Tibial nerve (tissue), 4 donors: ENCODE data around the gene ING4.

Experiments used
- EP300 ChIP-seq, 2 donors: sonication (generic); formaldehyde crosslinking; IDR thresholded peaks; one replicate each; pipeline ENCODE4 v1.6.1; 2017; ENCODE audit warnings: antibody characterized with exemption in 2 of 2, mild to moderate bottlenecking in 1 of 2
- POLR2A ChIP-seq, 2 donors: fragments of 450-650 bp; IDR thresholded peaks; one replicate each; pipeline ENCODE4 v1.6.1; 2017; ENCODE audit warnings: antibody characterized with exemption in 2 of 2, mild to moderate bottlenecking in 2 of 2, moderate library complexity in 2 of 2
- TF ChIP-seq, protein P1 (sequence below), 5 experiments: fragments of 200-600 bp in 3 of 5; fragments of 450-650 bp in 2 of 5; sonication (generic) in 3 of 5; IDR thresholded peaks; one replicate each; pipeline ENCODE4 v1.5.1; 2016 to 2019; ENCODE audit warnings: antibody characterized with exemption in 5 of 5, mild to moderate bottlenecking in 3 of 5, moderate library complexity in 2 of 5

DNA sequence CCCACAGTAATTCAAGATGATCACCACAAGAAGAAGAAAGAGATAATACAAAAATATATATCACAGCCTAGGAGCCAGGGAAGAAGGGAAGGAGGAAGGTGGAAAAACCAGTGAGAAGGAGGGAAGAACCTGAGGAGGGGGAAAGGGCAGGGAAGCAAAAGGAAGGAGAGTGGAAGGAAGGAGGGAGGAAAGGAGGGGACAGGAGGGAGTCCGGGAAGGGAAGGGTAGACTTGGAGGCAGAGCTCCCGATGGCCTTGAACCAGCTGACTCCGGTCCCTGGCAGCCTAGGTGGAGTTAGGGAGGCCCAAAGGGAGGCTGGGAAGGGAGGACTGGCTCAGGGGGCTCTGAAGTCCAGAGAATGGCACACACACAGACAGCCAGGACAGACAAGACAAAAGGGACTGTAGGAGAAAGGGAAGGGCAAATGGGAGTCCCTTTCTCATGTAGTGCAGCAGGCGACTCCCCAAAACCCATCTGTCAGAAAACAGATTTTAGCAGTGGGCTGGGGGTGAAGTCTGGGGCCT, 31.0 kb upstream of the ING4 start:
- TF ChIP-seq POLR2A (IDR thresholded peaks at IDR 0.05) (no peak), EP300 (IDR thresholded peaks at IDR 0.05) (no peak)
- TF ChIP-seq, protein P1, sequence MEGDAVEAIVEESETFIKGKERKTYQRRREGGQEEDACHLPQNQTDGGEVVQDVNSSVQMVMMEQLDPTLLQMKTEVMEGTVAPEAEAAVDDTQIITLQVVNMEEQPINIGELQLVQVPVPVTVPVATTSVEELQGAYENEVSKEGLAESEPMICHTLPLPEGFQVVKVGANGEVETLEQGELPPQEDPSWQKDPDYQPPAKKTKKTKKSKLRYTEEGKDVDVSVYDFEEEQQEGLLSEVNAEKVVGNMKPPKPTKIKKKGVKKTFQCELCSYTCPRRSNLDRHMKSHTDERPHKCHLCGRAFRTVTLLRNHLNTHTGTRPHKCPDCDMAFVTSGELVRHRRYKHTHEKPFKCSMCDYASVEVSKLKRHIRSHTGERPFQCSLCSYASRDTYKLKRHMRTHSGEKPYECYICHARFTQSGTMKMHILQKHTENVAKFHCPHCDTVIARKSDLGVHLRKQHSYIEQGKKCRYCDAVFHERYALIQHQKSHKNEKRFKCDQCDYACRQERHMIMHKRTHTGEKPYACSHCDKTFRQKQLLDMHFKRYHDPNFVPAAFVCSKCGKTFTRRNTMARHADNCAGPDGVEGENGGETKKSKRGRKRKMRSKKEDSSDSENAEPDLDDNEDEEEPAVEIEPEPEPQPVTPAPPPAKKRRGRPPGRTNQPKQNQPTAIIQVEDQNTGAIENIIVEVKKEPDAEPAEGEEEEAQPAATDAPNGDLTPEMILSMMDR (IDR thresholded peaks at IDR 0.05) = no peak
